Panc1 (cell line): ENCODE data around the gene ELP5. TPM values are rescaled to one million over a fixed set of nuclear protein-coding genes. Genes with fewer than 3 reads are reported as not detected.

Experiments used
- ATAC-seq: fragments of 200-7000 bp; cut with Tn5 transposase; 2 replicates; pipeline ENCODE4 v1.9.1; 2020; ENCODE audit warnings: mild to moderate bottlenecking, moderate library complexity
- BruUV-seq: library from RNA; stranded (reverse); fragments of 400-500 nt; replicated peaks from 2 replicates; lab custom pipeline; 2021; lab: Mats Ljungman, UMichigan
- CTCF ChIA-PET: fragments of 300-600 bp; sonication (Branson Sonifier 250); formaldehyde crosslinking; loops from one replicate; lab custom pipeline; 2022; ENCODE audit warnings: antibody characterized with exemption; lab: Charles Lee
- POLR2A ChIA-PET: fragments of 300-600 bp; sonication (Branson Sonifier 250); formaldehyde crosslinking; loops from one replicate; lab custom pipeline; 2022; ENCODE audit warnings: antibody characterized with exemption; lab: Charles Lee
- DNase-seq: peaks from one replicate; pipeline ENCODE4 v3.0.0-alpha.2; 2010; ENCODE audit warnings: low read depth, low spot score
- H3K27ac ChIP-seq: 2 replicates; pipeline ENCODE4 v1.5.1; 2011; ENCODE audit warnings: mild to moderate bottlenecking, low read length, inconsistent platforms
- H3K27me3 ChIP-seq: fragments of 200-500 bp; sonication (Bioruptor generic); 2 replicates; pipeline ENCODE4 v1.6.0; 2014; ENCODE audit warnings: low read length, inconsistent platforms; ENCODE audit not compliant: control insufficient read depth, insufficient read depth
- H3K36me3 ChIP-seq: fragments of 200-500 bp; sonication (Bioruptor generic); 2 replicates; pipeline ENCODE4 v1.5.1; 2014; ENCODE audit warnings: inconsistent platforms, mild to moderate bottlenecking, low read length, moderate library complexity; ENCODE audit not compliant: control insufficient read depth, insufficient read depth
- H3K4me1 ChIP-seq: 2 replicates; pipeline ENCODE4 v1.5.1; 2011; ENCODE audit warnings: inconsistent platforms, mild to moderate bottlenecking, low read length, moderate library complexity; ENCODE audit not compliant: control insufficient read depth, insufficient read depth
- H3K4me3 ChIP-seq, 2 experiments: 2 replicates each; pipeline ENCODE4 v1.5.1; 2011 to 2012; ENCODE audit warnings: low read depth in 2 of 2, low read length in 2 of 2, mild to moderate bottlenecking in 2 of 2, inconsistent platforms in 1 of 2, moderate library complexity in 1 of 2
- H3K9me3 ChIP-seq: fragments of 200-500 bp; sonication (Bioruptor generic); 2 replicates; pipeline ENCODE4 v1.5.1; 2014; ENCODE audit warnings: low read depth, mild to moderate bottlenecking, inconsistent platforms, low read length, moderate library complexity; ENCODE audit not compliant: control insufficient read depth, insufficient read depth
- POLR2AphosphoS5 ChIP-seq: IDR thresholded peaks from 2 replicates; pipeline ENCODE4 v1.6.1; 2012; ENCODE audit warnings: mild to moderate bottlenecking, low read depth, low read length, moderate library complexity
- SIN3A ChIP-seq: IDR thresholded peaks from 2 replicates; pipeline ENCODE4 v1.6.1; 2012; ENCODE audit warnings: low read depth, mild to moderate bottlenecking, low read length, moderate library complexity, borderline replicate concordance; ENCODE audit not compliant: insufficient read depth
- TCF7L2 ChIP-seq: IDR thresholded peaks from 2 replicates; pipeline ENCODE4 v1.6.1; 2011; ENCODE audit warnings: mild to moderate bottlenecking, low read depth, low read length, inconsistent platforms
- in situ Hi-C: cut with HindIII; loops from 2 replicates; pipeline ENCODE4 v1.10.0; 2016; ENCODE audit warnings: low sequenced_read_pairs, low pct_unique_long_range_greater_than_20kb
- intact Hi-C: fragments of 100-400 bp; cut with micrococcal nuclease; formaldehyde crosslinking; loops from one replicate; pipeline ENCODE4 v1.10.0; 2022; ENCODE audit not compliant: unreplicated experiment
- total RNA-seq: library from RNA; stranded (reverse); gene quantifications from one replicate; pipeline ENCODE4 v1.2.1, GENCODE V29; 2021; ENCODE audit not compliant: unreplicated experiment
- TF ChIP-seq, protein P1 (sequence below), 2 experiments: IDR thresholded peaks; 2 replicates each; pipeline ENCODE4 v1.6.1; 2011 to 2012; ENCODE audit warnings: low read depth in 2 of 2, control low read depth in 1 of 2, low read length in 1 of 2, mild to moderate bottlenecking in 1 of 2, moderate library complexity in 1 of 2; ENCODE audit not compliant: insufficient read depth in 1 of 2
- TF ChIP-seq, protein P2 (sequence below): fragments of 450-650 bp; IDR thresholded peaks from 2 replicates; pipeline ENCODE4 v1.5.1; 2017; ENCODE audit warnings: mild to moderate bottlenecking

ELP5 gene
- total RNA-seq, 1 experiment from 2014 or later = 89.5 TPM

DNA sequence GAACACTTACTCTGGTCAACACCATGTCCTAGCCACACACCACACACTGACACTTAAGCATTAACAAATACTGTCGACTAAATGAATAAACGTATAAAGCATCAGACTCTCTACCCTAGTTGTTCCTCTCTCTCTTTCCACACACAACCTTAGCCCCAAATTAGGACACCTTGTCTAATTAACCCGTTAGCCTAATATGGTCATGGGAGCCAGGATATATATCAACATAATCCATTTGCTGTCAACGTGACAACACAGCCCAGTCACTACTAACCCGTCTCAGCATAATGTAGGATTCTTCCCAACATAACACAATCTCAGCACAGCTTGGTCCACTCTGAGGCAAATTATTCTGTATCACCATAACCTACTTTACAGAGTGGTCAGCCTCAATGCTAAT, 19.9 kb upstream of the ELP5 start:
- Histone ChIP-seq H3K27me3 (no peaks in the 10 kb centered on the region), H3K36me3 (peaks cover 2% of the 10 kb centered on the region), H3K27ac (peak overlapping the region; percentile 42; the same call in 1 of the 2 replicates), H3K4me1 (peaks cover 35% of the 10 kb centered on the region), H3K9me3 (no peaks in the 10 kb centered on the region), H3K4me3 (peak overlapping the region; percentile 87 to 92)
- TSS peak; percentile 63 for BruUV-seq
- intact Hi-C loops = no loop called here
- DNase-seq = no peak
- no peak for ATAC-seq
- POLR2A ChIA-PET = no interaction called here
- CTCF ChIA-PET = no interaction called here
- TF ChIP-seq, protein P1, sequence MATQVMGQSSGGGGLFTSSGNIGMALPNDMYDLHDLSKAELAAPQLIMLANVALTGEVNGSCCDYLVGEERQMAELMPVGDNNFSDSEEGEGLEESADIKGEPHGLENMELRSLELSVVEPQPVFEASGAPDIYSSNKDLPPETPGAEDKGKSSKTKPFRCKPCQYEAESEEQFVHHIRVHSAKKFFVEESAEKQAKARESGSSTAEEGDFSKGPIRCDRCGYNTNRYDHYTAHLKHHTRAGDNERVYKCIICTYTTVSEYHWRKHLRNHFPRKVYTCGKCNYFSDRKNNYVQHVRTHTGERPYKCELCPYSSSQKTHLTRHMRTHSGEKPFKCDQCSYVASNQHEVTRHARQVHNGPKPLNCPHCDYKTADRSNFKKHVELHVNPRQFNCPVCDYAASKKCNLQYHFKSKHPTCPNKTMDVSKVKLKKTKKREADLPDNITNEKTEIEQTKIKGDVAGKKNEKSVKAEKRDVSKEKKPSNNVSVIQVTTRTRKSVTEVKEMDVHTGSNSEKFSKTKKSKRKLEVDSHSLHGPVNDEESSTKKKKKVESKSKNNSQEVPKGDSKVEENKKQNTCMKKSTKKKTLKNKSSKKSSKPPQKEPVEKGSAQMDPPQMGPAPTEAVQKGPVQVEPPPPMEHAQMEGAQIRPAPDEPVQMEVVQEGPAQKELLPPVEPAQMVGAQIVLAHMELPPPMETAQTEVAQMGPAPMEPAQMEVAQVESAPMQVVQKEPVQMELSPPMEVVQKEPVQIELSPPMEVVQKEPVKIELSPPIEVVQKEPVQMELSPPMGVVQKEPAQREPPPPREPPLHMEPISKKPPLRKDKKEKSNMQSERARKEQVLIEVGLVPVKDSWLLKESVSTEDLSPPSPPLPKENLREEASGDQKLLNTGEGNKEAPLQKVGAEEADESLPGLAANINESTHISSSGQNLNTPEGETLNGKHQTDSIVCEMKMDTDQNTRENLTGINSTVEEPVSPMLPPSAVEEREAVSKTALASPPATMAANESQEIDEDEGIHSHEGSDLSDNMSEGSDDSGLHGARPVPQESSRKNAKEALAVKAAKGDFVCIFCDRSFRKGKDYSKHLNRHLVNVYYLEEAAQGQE (IDR thresholded peaks at IDR 0.05; ENCODE audit: insufficient read depth in 1 of 2, low read depth in 2 of 2, low read length in 1 of 2) = no peak
- TF ChIP-seq, protein P2, sequence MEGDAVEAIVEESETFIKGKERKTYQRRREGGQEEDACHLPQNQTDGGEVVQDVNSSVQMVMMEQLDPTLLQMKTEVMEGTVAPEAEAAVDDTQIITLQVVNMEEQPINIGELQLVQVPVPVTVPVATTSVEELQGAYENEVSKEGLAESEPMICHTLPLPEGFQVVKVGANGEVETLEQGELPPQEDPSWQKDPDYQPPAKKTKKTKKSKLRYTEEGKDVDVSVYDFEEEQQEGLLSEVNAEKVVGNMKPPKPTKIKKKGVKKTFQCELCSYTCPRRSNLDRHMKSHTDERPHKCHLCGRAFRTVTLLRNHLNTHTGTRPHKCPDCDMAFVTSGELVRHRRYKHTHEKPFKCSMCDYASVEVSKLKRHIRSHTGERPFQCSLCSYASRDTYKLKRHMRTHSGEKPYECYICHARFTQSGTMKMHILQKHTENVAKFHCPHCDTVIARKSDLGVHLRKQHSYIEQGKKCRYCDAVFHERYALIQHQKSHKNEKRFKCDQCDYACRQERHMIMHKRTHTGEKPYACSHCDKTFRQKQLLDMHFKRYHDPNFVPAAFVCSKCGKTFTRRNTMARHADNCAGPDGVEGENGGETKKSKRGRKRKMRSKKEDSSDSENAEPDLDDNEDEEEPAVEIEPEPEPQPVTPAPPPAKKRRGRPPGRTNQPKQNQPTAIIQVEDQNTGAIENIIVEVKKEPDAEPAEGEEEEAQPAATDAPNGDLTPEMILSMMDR = no peak
- TF ChIP-seq POLR2AphosphoS5 = no peak
- TF ChIP-seq TCF7L2 = no peak
- no peak for TF ChIP-seq SIN3A
- in situ Hi-C loops = no loop called here

DNA sequence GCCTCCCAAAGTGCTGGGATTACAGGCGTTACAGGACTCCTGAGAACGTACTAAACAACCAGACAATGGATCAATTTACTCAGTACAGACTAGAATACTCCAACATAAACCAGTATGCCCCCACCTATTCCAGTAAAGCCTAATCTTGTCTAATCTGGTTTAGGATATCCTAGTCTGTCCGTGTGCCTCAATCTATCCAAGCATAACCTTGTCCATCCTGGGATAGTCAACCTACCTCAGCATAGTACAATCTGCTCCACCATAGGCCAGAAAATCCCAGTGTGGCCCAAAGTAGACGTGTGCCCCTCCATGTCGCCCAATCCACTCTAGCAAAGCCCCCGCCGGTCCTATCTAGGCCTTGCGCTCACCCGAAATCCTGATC, 18.3 kb upstream of the ELP5 start:
- peaks cover 38% of the 10 kb centered on the region for H3K4me1 ChIP-seq
- TF ChIP-seq POLR2AphosphoS5 = no peak
- TF ChIP-seq, protein P1 (IDR thresholded peaks at IDR 0.05; ENCODE audit: insufficient read depth in 1 of 2, low read depth in 2 of 2, low read length in 1 of 2) = no peak
- TF ChIP-seq, protein P2 = no peak
- TF ChIP-seq SIN3A = no peak
- no peak for TF ChIP-seq TCF7L2
- H3K27me3 ChIP-seq = no peaks in the 10 kb centered on the region
- in situ Hi-C loops (no loop called here), intact Hi-C loops (no loop called here)
- ATAC-seq = peak; percentile 8
- no peak for DNase-seq
- peak overlapping the region; percentile 99 for H3K27ac ChIP-seq
- H3K9me3 ChIP-seq = no peaks in the 10 kb centered on the region
- CTCF ChIA-PET = no interaction called here
- peaks cover 5% of the 10 kb centered on the region for H3K36me3 ChIP-seq
- H3K4me3 ChIP-seq = peak overlapping the region; percentile 87 to 92
- no TSS peak for BruUV-seq
- POLR2A ChIA-PET = no interaction called here
